Pancreas (tissue), 10 donors: Measurements from ENCODE around the gene ABCC1. TPM values are rescaled to one million over a fixed set of nuclear protein-coding genes. Genes with fewer than 3 reads are reported as not detected.
"Not testable (repeated sequence)": the region's sequence is repeated elsewhere in the genome, so short reads cannot be mapped to it uniquely, and the experiment has no call there.

Experiments used
- ATAC-seq, 4 donors: fragments of 200-7000 bp; cut with Tn5 transposase; one replicate each; pipeline versions ENCODE4 v1.8.0 to v1.9.1; 2020; ENCODE audit warnings: mild to moderate bottlenecking in 4 of 4, moderate library complexity in 4 of 4
- DNase-seq, 6 donors: peaks; one replicate each; pipeline ENCODE4 v3.0.0-alpha.2; 2020
- FAIRE-seq: peaks from 2 replicates; lab custom pipeline; 2012; peaks lifted over from hg19 to GRCh38; lab: Jason Lieb, UNC
- H3K27ac ChIP-seq, 4 donors: fragments of 200-600 bp; sonication (generic); 1 replicate in 3 of 4; 2 replicates in 1 of 4; pipeline versions ENCODE4 v1.5.0 to v1.8.0; 2020
- H3K27me3 ChIP-seq, 4 donors: fragments of 200-600 bp; one replicate each; pipeline ENCODE4 v1.8.0; 2021
- H3K36me3 ChIP-seq, 3 donors: fragments of 200-600 bp; sonication (generic) in 1 of 3; one replicate each; pipeline versions ENCODE4 v1.5.0 to v1.8.0; 2020 to 2021
- H3K4me1 ChIP-seq, 3 donors: fragments of 200-600 bp; one replicate each; pipeline ENCODE4 v1.8.0; 2021
- H3K4me3 ChIP-seq, 4 donors: fragments of 200-600 bp; sonication (generic) in 2 of 4; one replicate each; pipeline versions ENCODE4 v1.5.0 to v1.8.0; 2020 to 2021
- H3K9me3 ChIP-seq, 4 donors: fragments of 200-600 bp; one replicate each; pipeline ENCODE4 v1.8.0; 2021
- WGBS, 2 donors: extraction: QIAGEN DNeasy Blood & Tissue Kit; methylation state at CpG; one replicate each; pipeline ENCODE4 v1.1.7; 2013; 5-methylcytosine and 5-hydroxymethylcytosine counted together
- intact Hi-C, 3 donors: fragments of 100-400 bp; cut with DNase I; formaldehyde crosslinking; loops; one replicate each; pipeline versions ENCODE4 v1.11.1 to v1.14.2; 2022
- polyA plus RNA-seq, 2 donors: library from polyadenylated mRNA; stranded (reverse); fragments of 200-250 nt; gene quantifications; one replicate each; pipeline ENCODE4 v1.2.3, GENCODE V29; 2013
- total RNA-seq, 6 donors: library from RNA; stranded (reverse); fragmentation: NEBNext Ultra II Directional in 4 of 6; extraction: Animal tissue kit (Norgen Biotek cat#: 25700) in 4 of 6; gene quantifications; one replicate each; pipeline versions ENCODE4 v1.2.1 to v1.2.4, GENCODE V29; 2021 to 2023
- TF ChIP-seq, protein P1 (sequence below), 4 donors: fragments of 200-600 bp; sonication (generic) in 3 of 4; IDR thresholded peaks; one replicate each; pipeline versions ENCODE4 v1.5.0 to v1.8.0; 2021; ENCODE audit warnings: antibody characterized with exemption in 4 of 4
- donor health status: healthy with polysubstance abuse.
- donor health status: DM: no; HTN: no; CAD: no; lungs with moderate emphysema.
- donor health status: DM: no; HTN: no; CAD: no.
- donor health status: control.
- donor health status: control.
- donor health status: Bipolar disorder and iron deficiency.
- donor health status: DM: yes; HTN: yes; CAD: no.
- donor health status: DM: no; HTN: no; CAD: no.
- donor health status: DM: no; HTN: no; CAD: no.
- donor health status: DM: yes; HTN: yes; CAD: no.

Gene ABCC1
- total and polyA plus RNA-seq, 8 donors, result 8.5 to 16.8 (median 12.0) TPM

DNA sequence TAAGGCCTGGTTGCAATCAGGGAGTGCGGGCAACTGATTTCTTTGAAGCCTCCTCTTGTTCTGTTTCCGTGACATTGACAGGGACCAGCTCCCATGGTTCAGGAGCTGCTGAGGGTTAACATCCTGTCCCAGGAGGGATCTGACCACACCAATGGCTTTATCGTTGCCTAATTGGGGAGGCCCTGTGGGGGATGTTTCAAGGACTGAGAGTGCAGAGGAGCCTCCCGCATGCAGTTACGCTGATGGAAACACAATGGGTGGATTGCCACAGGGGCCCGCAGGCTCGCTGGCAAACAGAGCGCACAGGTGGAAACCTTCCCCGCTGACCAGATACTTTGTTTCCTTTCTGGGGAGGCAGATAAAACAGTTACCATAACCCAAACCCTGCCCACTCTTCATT is 23.8 kb upstream of the ABCC1 start:
- H3K4me3 ChIP-seq, result no peak overlapping the region
- no peaks in the 10 kb centered on the region for H3K36me3 ChIP-seq
- H3K27me3 ChIP-seq, result no peaks in the 10 kb centered on the region
- ATAC-seq (no peak), DNase-seq (no peak), FAIRE-seq (no peak)
- H3K4me1 ChIP-seq, result no peaks in the 10 kb centered on the region
- intact Hi-C loops, result no loop called here
- WGBS, 2 donors, result 79 to 80% methylated on average over 9 of the region's 9 CpGs
- H3K27ac ChIP-seq, result no peak overlapping the region
- no peaks in the 10 kb centered on the region for H3K9me3 ChIP-seq
- TF ChIP-seq, protein P1, sequence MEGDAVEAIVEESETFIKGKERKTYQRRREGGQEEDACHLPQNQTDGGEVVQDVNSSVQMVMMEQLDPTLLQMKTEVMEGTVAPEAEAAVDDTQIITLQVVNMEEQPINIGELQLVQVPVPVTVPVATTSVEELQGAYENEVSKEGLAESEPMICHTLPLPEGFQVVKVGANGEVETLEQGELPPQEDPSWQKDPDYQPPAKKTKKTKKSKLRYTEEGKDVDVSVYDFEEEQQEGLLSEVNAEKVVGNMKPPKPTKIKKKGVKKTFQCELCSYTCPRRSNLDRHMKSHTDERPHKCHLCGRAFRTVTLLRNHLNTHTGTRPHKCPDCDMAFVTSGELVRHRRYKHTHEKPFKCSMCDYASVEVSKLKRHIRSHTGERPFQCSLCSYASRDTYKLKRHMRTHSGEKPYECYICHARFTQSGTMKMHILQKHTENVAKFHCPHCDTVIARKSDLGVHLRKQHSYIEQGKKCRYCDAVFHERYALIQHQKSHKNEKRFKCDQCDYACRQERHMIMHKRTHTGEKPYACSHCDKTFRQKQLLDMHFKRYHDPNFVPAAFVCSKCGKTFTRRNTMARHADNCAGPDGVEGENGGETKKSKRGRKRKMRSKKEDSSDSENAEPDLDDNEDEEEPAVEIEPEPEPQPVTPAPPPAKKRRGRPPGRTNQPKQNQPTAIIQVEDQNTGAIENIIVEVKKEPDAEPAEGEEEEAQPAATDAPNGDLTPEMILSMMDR (IDR thresholded peaks at IDR 0.05), result no peak

DNA sequence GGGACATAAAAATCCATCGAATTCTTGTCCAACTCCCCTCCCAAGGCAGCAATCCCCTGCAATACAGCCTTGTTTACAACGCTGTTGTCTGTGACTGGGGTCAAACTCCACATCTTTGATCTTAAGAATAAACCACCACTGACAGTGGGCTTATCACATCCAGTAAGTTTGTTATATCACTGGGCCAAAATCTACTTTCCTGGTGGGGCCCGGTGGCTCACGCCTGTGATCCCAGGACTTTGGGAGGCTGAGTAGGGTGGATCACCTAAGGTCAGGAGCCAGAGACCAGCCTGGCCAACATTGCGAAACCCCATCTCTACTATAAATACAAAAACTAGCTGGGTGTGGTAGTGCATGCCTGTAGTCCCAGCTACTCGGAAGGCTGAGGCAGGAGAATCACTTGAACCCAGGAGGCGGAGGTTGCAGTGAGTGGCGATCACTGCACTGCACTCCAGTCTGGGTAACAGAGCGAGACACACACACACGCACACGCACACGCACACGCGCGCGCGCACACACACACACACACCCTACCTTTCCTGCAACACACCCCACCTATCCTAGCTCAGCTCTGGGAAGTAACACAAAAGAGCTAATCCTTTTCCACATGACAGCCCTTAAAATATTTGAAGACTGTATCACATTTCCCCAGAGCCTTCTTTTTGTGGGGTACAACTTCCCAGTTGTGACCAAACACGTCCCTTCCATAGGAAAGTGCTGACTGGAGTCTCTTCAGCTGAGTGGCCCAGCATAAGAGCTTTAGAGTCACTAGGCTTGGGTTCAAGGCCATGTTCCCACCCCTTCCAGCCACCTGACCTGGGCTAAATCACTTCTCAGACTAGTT is 20.9 kb upstream of the ABCC1 start:
- no peaks in the 10 kb centered on the region for H3K4me1 ChIP-seq
- H3K4me3 ChIP-seq, result no peak overlapping the region
- FAIRE-seq, result no peak
- TF ChIP-seq, protein P1 (IDR thresholded peaks at IDR 0.05), result no peak
- intact Hi-C loops, result no loop called here
- 92 to 93% methylated on average over 18 of the region's 18 CpGs for WGBS, 2 donors
- no peak for ATAC-seq
- H3K9me3 ChIP-seq, result no peaks in the 10 kb centered on the region
- no peaks in the 10 kb centered on the region for H3K36me3 ChIP-seq
- H3K27me3 ChIP-seq, result no peaks in the 10 kb centered on the region
- H3K27ac ChIP-seq, result no peak overlapping the region
- DNase-seq, result no peak

DNA sequence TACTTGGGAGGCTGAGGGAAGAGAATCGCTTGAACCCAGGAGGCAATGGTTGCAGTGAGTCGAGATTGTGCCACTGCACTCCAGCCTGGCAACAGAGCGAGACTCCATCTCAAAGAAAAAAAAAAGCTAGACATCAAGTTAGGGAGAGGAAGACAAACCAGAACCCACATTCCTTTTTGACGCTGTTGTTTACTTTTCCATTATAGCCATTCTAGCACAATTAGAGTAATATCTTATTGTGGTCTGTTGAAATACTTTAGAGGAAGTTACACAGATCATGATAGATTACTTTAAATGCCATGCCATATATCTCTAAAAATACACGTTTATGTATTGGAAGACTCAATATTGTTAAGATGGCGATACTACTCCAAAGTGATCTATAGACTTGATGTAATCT is 16.5 kb upstream of the ABCC1 start:
- Histone ChIP-seq H3K9me3 (no peaks in the 10 kb centered on the region), H3K4me1 (no peaks in the 10 kb centered on the region), H3K27me3 (no peaks in the 10 kb centered on the region), H3K27ac (no peak overlapping the region), H3K4me3 (no peak overlapping the region), H3K36me3 (no peaks in the 10 kb centered on the region)
- TF ChIP-seq, protein P1 (IDR thresholded peaks at IDR 0.05), result no peak
- intact Hi-C loops, result no loop called here
- FAIRE-seq (no peak), ATAC-seq (no peak), DNase-seq (no peak)
- 70 to 75% methylated on average over 6 of the region's 6 CpGs for WGBS, 2 donors

DNA sequence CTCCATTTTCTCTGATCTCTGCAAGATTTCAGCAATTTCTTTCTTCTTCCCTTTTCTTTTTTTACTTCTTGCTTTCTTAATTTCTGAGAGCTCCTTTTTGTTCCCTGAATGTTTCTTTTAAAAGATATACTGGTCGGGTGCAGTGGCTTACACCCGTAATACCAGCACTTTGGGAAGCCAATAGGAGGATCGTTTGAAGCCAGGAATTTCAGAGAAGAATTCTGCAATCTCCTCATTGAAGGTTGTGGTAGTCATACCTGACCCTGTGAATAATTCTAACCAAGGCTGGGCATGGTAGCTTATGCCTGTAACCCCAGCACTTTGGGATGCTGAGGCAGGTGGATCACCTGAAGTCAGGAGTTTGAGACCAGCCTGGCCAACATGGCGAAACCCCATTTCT is 15.6 kb upstream of the ABCC1 start:
- no peaks in the 10 kb centered on the region for H3K9me3 ChIP-seq
- H3K27ac ChIP-seq, result no peak overlapping the region
- ATAC-seq (no peak), FAIRE-seq (no peak), DNase-seq (no peak)
- intact Hi-C loops, result no loop called here
- H3K4me1 ChIP-seq, result no peaks in the 10 kb centered on the region
- WGBS, 2 donors, result 82 to 83% methylated on average over 4 of the region's 4 CpGs
- TF ChIP-seq, protein P1 (IDR thresholded peaks at IDR 0.05), result no peak
- H3K4me3 ChIP-seq, result no peak overlapping the region
- no peaks in the 10 kb centered on the region for H3K27me3 ChIP-seq
- no peaks in the 10 kb centered on the region for H3K36me3 ChIP-seq

DNA sequence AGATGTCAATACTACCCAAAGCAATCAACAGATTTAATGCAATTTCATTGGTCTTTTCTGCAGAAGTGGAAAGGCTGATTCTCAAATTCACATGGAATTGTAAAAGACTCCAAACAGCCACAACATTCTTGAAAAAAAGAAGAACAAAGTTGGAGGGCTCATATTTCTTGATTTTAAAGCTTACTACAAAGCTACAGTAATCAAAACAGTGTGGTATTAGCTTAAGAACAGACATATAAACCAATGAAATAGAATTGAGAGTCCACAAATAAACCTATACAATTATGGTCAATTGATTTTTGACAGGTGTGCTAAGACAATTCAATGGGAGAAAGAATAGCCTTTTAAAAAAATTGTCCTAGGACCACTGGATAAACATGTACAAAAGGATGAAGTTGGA is 14.4 kb upstream of the ABCC1 start:
- no peak for ATAC-seq
- H3K4me3 ChIP-seq, result no peak overlapping the region
- TF ChIP-seq, protein P1 (IDR thresholded peaks at IDR 0.05), result no peak
- H3K9me3 ChIP-seq, result no peaks in the 10 kb centered on the region
- intact Hi-C loops, result no loop called here
- H3K4me1 ChIP-seq, result no peaks in the 10 kb centered on the region
- H3K27ac ChIP-seq, result no peak overlapping the region
- FAIRE-seq, result no peak
- H3K27me3 ChIP-seq, result no peaks in the 10 kb centered on the region
- DNase-seq, result no peak
- H3K36me3 ChIP-seq, result no peaks in the 10 kb centered on the region

DNA sequence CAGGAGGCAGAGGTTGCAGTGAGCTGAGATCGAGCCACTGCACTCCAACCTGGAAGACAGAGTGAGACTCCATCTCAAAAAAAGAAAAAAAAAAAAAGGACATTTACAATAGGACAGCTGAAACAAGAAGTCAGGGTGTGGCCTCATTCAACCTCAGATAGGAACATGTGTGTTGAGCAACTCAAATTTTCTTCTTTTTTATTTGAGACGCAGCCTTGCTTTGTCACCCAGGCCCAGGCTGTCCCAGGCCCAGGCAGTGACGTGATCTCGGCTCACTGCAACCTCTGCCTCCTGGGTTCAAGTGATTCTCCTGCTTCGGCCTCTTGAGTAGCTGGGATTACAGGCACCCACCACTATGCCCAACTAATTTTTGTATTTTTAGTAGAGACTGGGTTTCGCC is 12.6 kb upstream of the ABCC1 start:
- H3K9me3 ChIP-seq, DNase-seq, H3K36me3 ChIP-seq, H3K4me3 ChIP-seq, H3K27me3 ChIP-seq, H3K4me1 ChIP-seq, H3K27ac ChIP-seq, intact Hi-C loops, FAIRE-seq, ATAC-seq: not testable (repeated sequence)
- 90 to 99% methylated on average over 6 of the region's 6 CpGs for WGBS, 2 donors
